GM12891 (cell line): Measurements from ENCODE around the gene DSCAM.

ENCODE experiments used
- DNase-seq: peaks from one replicate; pipeline ENCODE4 v3.0.0; 2011; ENCODE audit warnings: low spot score; ENCODE audit not compliant: insufficient read length
- FAIRE-seq: peaks from 2 replicates; lab custom pipeline; 2011; peaks lifted over from hg19 to GRCh38; lab: Jason Lieb, UNC
- PAX5 ChIP-seq: IDR thresholded peaks from 2 replicates; pipeline ENCODE4 v1.6.1; 2011; ENCODE audit warnings: low read length, moderate library complexity, mild to moderate bottlenecking; ENCODE audit not compliant: insufficient read depth, severe bottlenecking
- POLR2A ChIP-seq: IDR thresholded peaks from 2 replicates; pipeline ENCODE4 v1.6.1; 2011; ENCODE audit warnings: low read depth, low read length, control low read depth
- POLR2AphosphoS5 ChIP-seq: IDR thresholded peaks from 2 replicates; pipeline ENCODE4 v1.6.1; 2011; ENCODE audit warnings: low read depth, low read length, control low read depth
- POU2F2 ChIP-seq: IDR thresholded peaks from 2 replicates; pipeline ENCODE4 v1.6.1; 2011; ENCODE audit warnings: low read depth, mild to moderate bottlenecking, control low read depth, low read length, moderate library complexity
- SPI1 ChIP-seq: IDR thresholded peaks from 2 replicates; pipeline ENCODE4 v1.6.1; 2011; ENCODE audit warnings: low read depth, low read length, control low read depth
- TAF1 ChIP-seq: IDR thresholded peaks from 2 replicates; pipeline ENCODE4 v1.6.1; 2011; ENCODE audit warnings: low read depth, low read length, control low read depth

The DSCAM gene

DNA sequence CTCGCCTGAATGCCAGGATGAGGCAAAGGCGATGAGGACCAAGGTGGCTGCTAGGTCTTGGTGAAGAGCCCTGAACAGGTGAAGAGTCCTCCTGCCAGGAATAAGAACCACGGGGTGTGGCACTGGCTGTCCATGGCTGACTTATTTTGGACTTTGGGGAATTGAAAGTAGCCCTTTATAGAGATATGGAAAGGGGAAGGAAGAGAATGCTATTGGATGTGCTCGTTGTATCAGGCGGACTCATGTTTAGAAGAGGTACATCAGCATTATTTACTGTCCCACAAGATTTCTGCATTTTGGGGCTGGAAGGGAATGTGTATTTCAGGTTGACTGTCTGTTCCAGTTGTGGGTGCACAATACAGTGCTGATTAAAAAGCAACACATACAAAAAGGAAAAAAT lies 465.8 kb downstream of the DSCAM start:
- DNase-seq = no peak
- no peak for TF ChIP-seq TAF1
- TF ChIP-seq POLR2AphosphoS5 = no peak
- no peak for TF ChIP-seq POU2F2
- no peak for TF ChIP-seq POLR2A
- no peak for TF ChIP-seq SPI1
- no peak for TF ChIP-seq PAX5
- FAIRE-seq = no peak

DNA sequence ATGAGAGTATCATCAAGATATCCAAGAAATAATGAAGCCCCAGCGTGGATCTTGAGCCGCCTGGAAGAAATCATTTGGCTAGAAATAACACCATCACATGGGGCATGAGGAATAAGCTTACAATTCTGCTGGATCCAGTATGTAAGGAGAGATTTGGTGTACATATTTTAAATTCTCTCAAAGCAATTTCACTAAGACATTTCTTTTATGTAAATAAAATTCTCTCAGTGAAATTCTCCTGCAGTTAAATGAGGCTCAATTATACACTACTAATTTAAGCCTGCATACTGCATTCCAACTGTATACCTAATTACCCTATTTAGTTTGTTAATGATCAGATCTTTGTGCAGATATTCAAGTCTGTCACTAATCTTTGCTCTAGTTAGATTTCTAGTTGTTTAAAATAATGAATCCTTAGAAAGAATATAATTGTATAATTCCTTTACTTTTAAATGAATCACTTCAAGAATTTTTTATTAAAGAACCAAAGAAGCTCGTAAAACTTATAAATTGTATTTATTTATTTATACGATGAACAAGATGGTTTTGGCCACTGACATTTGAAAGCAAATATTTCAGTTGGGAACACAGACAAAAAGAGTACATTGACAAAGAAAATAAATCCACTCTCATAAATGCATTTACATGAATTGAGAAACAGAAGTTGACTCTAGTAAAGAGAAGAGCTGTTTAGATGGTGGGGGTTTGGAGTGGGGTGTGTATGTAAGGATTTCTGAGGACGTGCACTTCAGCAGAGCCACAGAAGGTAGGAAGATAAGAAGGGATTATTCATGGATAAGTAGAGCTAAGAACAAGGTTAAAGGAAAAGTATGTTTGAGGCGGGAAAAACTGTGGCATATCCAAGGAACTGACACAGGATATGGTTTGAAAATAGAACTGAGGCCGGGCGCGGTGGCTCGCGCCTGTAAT lies 466.8 kb downstream of the DSCAM start:
- FAIRE-seq (no peak), DNase-seq (no peak)
- TF ChIP-seq POU2F2 = no peak
- TF ChIP-seq POLR2AphosphoS5 = no peak
- TF ChIP-seq TAF1 = no peak
- TF ChIP-seq PAX5 = no peak
- TF ChIP-seq POLR2A = no peak
- no peak for TF ChIP-seq SPI1

DNA sequence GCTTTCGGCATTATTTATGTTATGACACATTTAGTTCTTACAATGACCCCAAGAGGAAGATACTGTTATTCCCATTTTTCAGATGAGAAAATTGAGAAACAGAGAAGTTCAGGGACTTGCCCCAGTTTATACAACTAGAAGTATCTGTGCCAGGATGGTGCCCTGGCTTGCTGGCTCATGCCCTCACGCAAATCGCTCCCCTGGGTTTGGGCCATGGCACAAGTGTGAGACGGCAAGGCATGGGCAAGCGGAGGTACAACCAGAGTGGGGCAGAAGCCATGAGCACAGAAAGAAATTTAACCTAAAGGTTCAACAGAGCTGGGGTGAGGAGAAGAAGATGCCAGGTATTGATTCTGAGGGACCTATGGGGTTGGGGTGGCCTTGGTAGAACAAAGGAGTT lies 469.8 kb downstream of the DSCAM start:
- DNase-seq = no peak
- FAIRE-seq = no peak
- no peak for TF ChIP-seq POU2F2
- no peak for TF ChIP-seq SPI1
- TF ChIP-seq POLR2A = no peak

DNA sequence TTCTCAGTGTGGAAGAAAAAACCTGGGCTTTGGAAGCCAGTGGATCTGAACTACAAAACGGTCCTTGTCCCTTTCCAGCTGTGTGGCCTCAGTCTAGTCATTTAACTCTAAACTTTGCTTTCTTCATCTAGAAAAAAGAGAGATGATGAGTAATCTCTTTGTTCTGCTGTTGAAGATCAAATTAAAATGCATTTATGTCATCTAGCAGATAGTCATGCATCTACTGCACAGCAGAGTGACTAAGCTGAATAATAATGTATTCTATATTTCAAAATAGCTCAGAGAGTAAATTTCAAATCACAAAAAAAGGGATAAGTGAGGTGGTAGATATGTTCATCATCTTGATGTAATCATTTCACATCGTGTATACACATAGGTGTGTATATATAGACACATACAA lies 473.2 kb downstream of the DSCAM start:
- FAIRE-seq (no peak), DNase-seq (no peak)
- TF ChIP-seq PAX5 (no peak), POLR2AphosphoS5 (no peak), POU2F2 (no peak), TAF1 (no peak), POLR2A (no peak), SPI1 (no peak)

DNA sequence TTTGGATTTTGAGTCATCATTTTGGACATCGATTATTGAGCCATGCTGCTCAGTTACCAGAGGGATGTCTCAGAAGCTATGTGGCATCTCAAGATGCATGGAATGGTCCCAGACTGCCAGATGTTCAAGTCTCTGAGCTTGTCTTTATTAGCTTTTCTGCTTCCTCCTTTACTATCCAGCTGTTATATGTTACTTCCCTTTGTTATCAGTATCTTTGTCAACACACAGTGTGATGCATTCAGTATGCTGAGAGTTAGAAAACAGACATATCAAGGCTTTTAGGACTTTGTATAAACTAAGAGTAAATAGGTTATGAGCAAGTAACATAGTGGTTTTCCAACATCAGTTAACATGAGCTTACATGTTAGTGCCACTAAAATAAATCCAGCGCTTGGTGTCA lies 474.5 kb downstream of the DSCAM start:
- DNase-seq = no peak
- no peak for TF ChIP-seq SPI1
- TF ChIP-seq TAF1 = no peak
- no peak for TF ChIP-seq PAX5
- no peak for TF ChIP-seq POLR2AphosphoS5
- no peak for TF ChIP-seq POU2F2
- no peak for TF ChIP-seq POLR2A
- FAIRE-seq = no peak

DNA sequence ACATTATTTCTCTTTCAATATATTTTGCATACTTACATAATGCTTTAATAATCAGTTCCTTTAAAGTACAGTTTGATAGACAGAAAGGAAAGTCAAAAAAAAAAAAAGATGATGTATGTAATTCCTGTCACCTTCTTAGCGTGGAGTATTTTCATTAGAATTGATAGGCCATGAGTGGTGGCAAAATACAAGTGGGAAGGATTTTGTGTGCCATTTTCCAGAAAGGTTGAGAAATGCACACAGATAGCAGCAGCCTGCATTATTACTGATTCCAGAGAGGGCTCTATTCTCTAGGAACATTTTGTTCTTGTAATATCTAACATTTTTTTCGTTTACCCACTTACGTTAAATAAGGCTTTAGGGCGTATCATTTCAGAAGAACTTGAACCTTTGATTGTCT lies 475.6 kb downstream of the DSCAM start:
- FAIRE-seq = no peak
- TF ChIP-seq PAX5 (no peak), SPI1 (no peak)

DNA sequence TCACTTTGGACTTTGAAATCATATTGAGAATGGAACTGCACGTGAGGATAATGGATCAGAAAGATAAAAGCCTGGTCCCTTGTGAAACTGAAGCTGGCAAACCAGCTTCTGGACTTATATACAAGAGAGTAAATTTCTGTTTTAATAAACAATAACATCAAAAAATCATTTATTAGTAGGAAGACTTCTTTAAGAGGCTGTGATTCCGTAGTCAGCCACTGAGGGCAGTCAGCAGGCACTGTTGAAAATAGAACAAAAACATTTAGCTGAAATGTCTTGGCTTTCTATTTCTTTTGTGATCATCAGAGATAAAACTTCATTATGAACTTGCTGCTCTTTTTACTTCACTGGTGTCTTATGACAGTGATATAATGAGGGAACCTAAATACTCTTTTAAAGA lies 490.3 kb downstream of the DSCAM start:
- DNase-seq (no peak), FAIRE-seq (no peak)
- TF ChIP-seq TAF1 (no peak), POLR2A (no peak), PAX5 (no peak), SPI1 (no peak), POU2F2 (no peak), POLR2AphosphoS5 (no peak)

More for the DNA sequence above, 475.6 kb downstream of the DSCAM start:
- DNase-seq = no peak

DNA sequence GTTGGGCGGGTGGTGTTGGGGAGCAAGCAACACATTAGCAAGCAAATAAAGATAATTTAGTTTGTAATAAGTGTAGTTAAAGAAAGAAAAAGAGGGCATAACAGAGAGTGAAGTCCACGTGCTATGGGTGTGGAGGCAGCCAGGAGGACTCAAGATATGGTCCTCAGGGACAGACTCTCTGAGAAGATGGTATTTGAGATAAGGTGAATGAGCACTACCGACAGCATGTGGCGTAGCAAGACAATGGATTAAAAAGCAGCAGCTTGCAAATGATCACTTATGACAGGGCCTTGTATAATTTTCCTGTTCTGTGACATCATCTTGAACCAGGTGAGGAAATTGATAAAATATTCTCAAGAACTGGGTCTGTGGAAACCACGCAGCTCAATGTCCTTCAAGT lies 491.9 kb downstream of the DSCAM start:
- DNase-seq (no peak), FAIRE-seq (no peak)
- no peak for TF ChIP-seq PAX5
- no peak for TF ChIP-seq POU2F2
- no peak for TF ChIP-seq TAF1
- no peak for TF ChIP-seq POLR2A
- no peak for TF ChIP-seq POLR2AphosphoS5
- no peak for TF ChIP-seq SPI1

DNA sequence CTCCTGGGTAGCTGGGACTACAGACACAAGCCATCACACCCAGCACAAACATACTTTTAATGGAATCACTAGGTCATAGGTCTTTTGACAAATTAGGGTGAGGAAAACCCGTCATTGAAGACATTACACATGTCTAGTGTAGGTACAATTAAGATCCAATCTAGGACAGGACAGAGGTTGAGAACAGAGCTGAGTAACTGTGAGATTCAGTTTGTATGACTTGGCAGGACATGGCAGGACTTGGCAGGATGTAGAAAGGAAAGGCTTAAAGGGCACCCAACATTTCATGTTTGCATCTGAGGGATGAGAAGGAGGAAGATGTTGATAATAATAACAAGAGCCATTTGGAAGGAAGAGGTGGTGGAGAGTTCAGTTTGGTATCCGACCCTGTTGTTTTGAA lies 496.0 kb downstream of the DSCAM start:
- FAIRE-seq (no peak), DNase-seq (no peak)
- TF ChIP-seq POU2F2 (no peak), TAF1 (no peak), POLR2AphosphoS5 (no peak), PAX5 (no peak), SPI1 (no peak), POLR2A (no peak)

DNA sequence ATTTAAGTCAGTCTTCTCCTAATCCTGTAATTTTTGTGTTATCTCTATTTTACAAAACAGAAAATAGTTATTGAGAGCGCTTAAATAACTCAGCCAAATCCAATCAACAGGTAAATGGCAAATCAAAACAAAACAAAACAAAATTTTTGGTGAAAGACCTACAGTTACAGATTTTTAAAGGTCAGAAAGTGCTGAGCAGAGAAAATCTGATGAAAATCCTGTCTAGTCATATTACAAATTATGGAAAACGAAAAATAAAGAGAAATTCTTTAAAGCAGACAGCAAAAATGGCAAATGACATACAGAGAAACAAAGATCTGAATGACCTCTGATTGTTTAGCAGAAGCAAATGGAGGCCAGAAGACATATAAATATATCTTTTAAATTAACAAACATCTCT lies 497.4 kb downstream of the DSCAM start:
- FAIRE-seq (no peak), DNase-seq (no peak)
- TF ChIP-seq POU2F2 (no peak), SPI1 (no peak), POLR2AphosphoS5 (no peak), TAF1 (no peak), POLR2A (no peak), PAX5 (no peak)
